HG03439 (cell line): Measurements from ENCODE around the gene AAGAB.
"Not testable (repeated sequence)": the region's sequence is repeated elsewhere in the genome, so short reads cannot be mapped to it uniquely, and the experiment has no call there.

ENCODE experiments used
- ATAC-seq: cut with Tn5 transposase; IDR thresholded peaks from one replicate; pipeline ENCODE4 v1.9.1; 2021; ENCODE audit warnings: mild to moderate bottlenecking, moderate library complexity; ENCODE audit not compliant: unreplicated experiment

AAGAB gene

GRCh38 chr15:67253549-67254237, 768 bp downstream of the AAGAB start:
- ATAC-seq, result no peak

GRCh38 chr15:67253101-67253500, 1.4 kb downstream of the AAGAB start:
- no peak for ATAC-seq

GRCh38 chr15:67251318-67251717, 3.1 kb downstream of the AAGAB start:
- no peak for ATAC-seq

GRCh38 chr15:67249830-67250229, 4.6 kb downstream of the AAGAB start:
- ATAC-seq, result no peak

GRCh38 chr15:67248011-67248505, 6.4 kb downstream of the AAGAB start:
- ATAC-seq, result no peak

GRCh38 chr15:67246606-67247005, 7.9 kb downstream of the AAGAB start:
- not testable (repeated sequence) for ATAC-seq

- ATAC-seq, result no peak
Measured at GRCh38 chr15:67244971-67245478, 9.4 kb downstream of the AAGAB start.

- ATAC-seq, result no peak
Measured at GRCh38 chr15:67242708-67243111, 11.8 kb downstream of the AAGAB start.

- ATAC-seq, result peak; percentile 51
Measured at GRCh38 chr15:67241132-67241855, 13.2 kb downstream of the AAGAB start.

- peak; percentile 5 for ATAC-seq
Measured at GRCh38 chr15:67240235-67241131, 14.0 kb downstream of the AAGAB start.

GRCh38 chr15:67232591-67232990, 21.9 kb downstream of the AAGAB start:
- no peak for ATAC-seq

GRCh38 chr15:67230504-67230903, 24.0 kb downstream of the AAGAB start:
- no peak for ATAC-seq

GRCh38 chr15:67228286-67228685, 26.2 kb downstream of the AAGAB start:
- no peak for ATAC-seq

GRCh38 chr15:67227846-67228245, 26.6 kb downstream of the AAGAB start:
- ATAC-seq, result no peak

- no peak for ATAC-seq
Measured at GRCh38 chr15:67227431-67227830, 27.0 kb downstream of the AAGAB start.

- ATAC-seq, result no peak
Measured at GRCh38 chr15:67225336-67225735, 29.1 kb downstream of the AAGAB start.

- no peak for ATAC-seq
Measured at GRCh38 chr15:67224889-67225288, 29.6 kb downstream of the AAGAB start.

- no peak for ATAC-seq
Measured at GRCh38 chr15:67219288-67219687, 35.2 kb downstream of the AAGAB start.

GRCh38 chr15:67218428-67218827, 36.0 kb downstream of the AAGAB start:
- ATAC-seq, result no peak

- ATAC-seq, result no peak
Measured at GRCh38 chr15:67216859-67217258, 37.6 kb downstream of the AAGAB start.

- no peak for ATAC-seq
Measured at GRCh38 chr15:67215102-67215501, 39.4 kb downstream of the AAGAB start.
